ENCODE results near the gene ACP2. TPM values are rescaled to one million over a fixed set of nuclear protein-coding genes. Genes with fewer than 3 reads are reported as not detected.

The ACP2 gene
- total RNA-seq, 6 experiments from 2014 or later, result 53.3 to 173 (median 64.1) TPM

GRCh38 chr11:47271328-47271727, 22.7 kb upstream of the ACP2 start:
- H3K4me3 ChIP-seq, result no peak overlapping the region
- no peak for ATAC-seq
- H3K27ac ChIP-seq, result no peak overlapping the region
- peaks cover 7 to 34% (median 16%) of the 10 kb centered on the region in 4 donors for H3K36me3 ChIP-seq
- no peak for TF ChIP-seq POLR2A (IDR thresholded peaks at IDR 0.05)
- TF ChIP-seq CTCF (IDR thresholded peaks at IDR 0.05), result no peak
- H3K4me1 ChIP-seq, result peaks cover 0 to 17% (median 7%) of the 10 kb centered on the region in 4 donors
- no peaks in the 10 kb centered on the region for H3K27me3 ChIP-seq
- intact Hi-C loops (cut with DNase I), result loop anchor here in 1 of 2 donors (10.0 kb wide), 1 partner anchor 73 kb away; no protein-coding TSS in a partner anchor
- no peak for DNase-seq
- 19% methylated on average over 2 of the region's 4 CpGs for WGBS (ENCODE audit: insufficient coverage, low coverage, low lambda C conversion rate, missing lambda C conversion rate)
- H3K9me3 ChIP-seq, result no peaks in the 10 kb centered on the region

GRCh38 chr11:47270331-47271271, 22.0 kb upstream of the ACP2 start:
- peak overlapping the region; percentile 93 to 96 (median 95) for H3K27ac ChIP-seq
- 2% methylated on average over 24 of the region's 34 CpGs for WGBS (ENCODE audit: insufficient coverage, low coverage, low lambda C conversion rate, missing lambda C conversion rate)
- TF ChIP-seq CTCF (IDR thresholded peaks at IDR 0.05) (peak in 3 of 4 donors; percentile 13 to 19 (median 15)), POLR2A (IDR thresholded peaks at IDR 0.05) (no peak)
- H3K27me3 ChIP-seq, result no peaks in the 10 kb centered on the region
- H3K9me3 ChIP-seq, result no peaks in the 10 kb centered on the region
- intact Hi-C loops (cut with DNase I), result loop anchor here in 1 of 2 donors (10.0 kb wide), 1 partner anchor 74 kb away; no protein-coding TSS in a partner anchor
- peaks cover 0 to 17% (median 7%) of the 10 kb centered on the region in 4 donors for H3K4me1 ChIP-seq
- DNase-seq (peak in 1 of 3 donors; percentile 37), ATAC-seq (peak in 3 of 4 donors; percentile 1 to 6 (median 5))
- H3K4me3 ChIP-seq, result peak overlapping the region; percentile 66 to 79 (median 77)
- H3K36me3 ChIP-seq, result peaks cover 3 to 34% (median 11%) of the 10 kb centered on the region in 4 donors

- Histone ChIP-seq H3K27ac (peak within 1 kb of the TSS; percentile 93 to 96 (median 95)), H3K27me3 (no peaks in the 10 kb centered on the region), H3K36me3 (peaks cover 0 to 30% (median 4%) of the 10 kb centered on the region in 4 donors), H3K4me1 (peaks cover 0 to 17% (median 7%) of the 10 kb centered on the region in 4 donors), H3K4me3 (peak within 1 kb of the TSS; percentile 66 to 79 (median 77)), H3K9me3 (no peaks in the 10 kb centered on the region)
- TF ChIP-seq POLR2A (IDR thresholded peaks at IDR 0.05) (peak; percentile 76), CTCF (IDR thresholded peaks at IDR 0.05) (peak in 1 of 4 donors; percentile 6)
- peak; percentile 84 to 94 (median 88) for ATAC-seq
- intact Hi-C loops (cut with DNase I), result loop anchor here (10.0 kb wide), 2 partner anchors 75 to 85 kb away; partner anchors contain the start of gene MYBPC3 (in 1 of the 2)
- no CpG with 5 or more reads among the region's 57 CpGs for WGBS (ENCODE audit: insufficient coverage, low coverage, low lambda C conversion rate, missing lambda C conversion rate)
- peak; percentile 91 to 92 (median 92) for DNase-seq
These were observed 21.3 kb upstream of the ACP2 start, which contains the start of gene MADD for GRCh38 chr11:47269829-47270305. Gene MADD, plus strand, starts transcription at chr11:47270133.

GRCh38 chr11:47269002-47269828, 20.6 kb upstream of the ACP2 start:
- TF ChIP-seq POLR2A (IDR thresholded peaks at IDR 0.05) (no peak), CTCF (IDR thresholded peaks at IDR 0.05) (peak in 1 of 4 donors; percentile 11)
- WGBS (ENCODE audit: insufficient coverage, low coverage, low lambda C conversion rate, missing lambda C conversion rate), result 14% methylated on average over 7 of the region's 52 CpGs
- ATAC-seq (peak; percentile 88 to 94 (median 90)), DNase-seq (peak; percentile 93 to 94 (median 94))
- no peaks in the 10 kb centered on the region for H3K27me3 ChIP-seq
- H3K27ac ChIP-seq, result peak overlapping the region; percentile 93 to 96 (median 95)
- H3K4me1 ChIP-seq, result peaks cover 0 to 17% (median 7%) of the 10 kb centered on the region in 4 donors
- peaks cover 0 to 30% (median 2%) of the 10 kb centered on the region in 4 donors for H3K36me3 ChIP-seq
- no peaks in the 10 kb centered on the region for H3K9me3 ChIP-seq
- intact Hi-C loops (cut with DNase I), result loop anchor here in 1 of 2 donors (10.0 kb wide), 1 partner anchor 86 kb away; the partner anchor contains the start of gene MYBPC3
- peak overlapping the region; percentile 66 to 79 (median 77) for H3K4me3 ChIP-seq
